ENCODE measurements around the gene GAREM1.

Gene GAREM1

GRCh38 chr18:32422978-32423740 lies 47.5 kb downstream of the GAREM1 start:
- DNase-seq, result no peak

- DNase-seq, result no peak
Observed at GRCh38 chr18:32422201-32422600, 48.5 kb downstream of the GAREM1 start.

GRCh38 chr18:32420084-32420750 lies 50.5 kb downstream of the GAREM1 start:
- DNase-seq, result no peak

GRCh38 chr18:32418148-32418547 lies 52.5 kb downstream of the GAREM1 start:
- DNase-seq, result no peak

- no peak for DNase-seq
Observed at GRCh38 chr18:32405588-32405987, 65.1 kb downstream of the GAREM1 start.

GRCh38 chr18:32401621-32402020 lies 69.1 kb downstream of the GAREM1 start:
- DNase-seq, result no peak

- DNase-seq, result no peak
Observed at GRCh38 chr18:32393407-32393806, 77.3 kb downstream of the GAREM1 start.

- DNase-seq, result no peak
Observed at GRCh38 chr18:32391126-32391525, 79.6 kb downstream of the GAREM1 start.

- DNase-seq, result no peak
Observed at GRCh38 chr18:32389858-32390257, 80.8 kb downstream of the GAREM1 start.

- no peak for DNase-seq
Observed at GRCh38 chr18:32389191-32389590, 81.5 kb downstream of the GAREM1 start.

- DNase-seq, result no peak
Observed at GRCh38 chr18:32386471-32386870, 84.2 kb downstream of the GAREM1 start.

- no peak for DNase-seq
Observed at GRCh38 chr18:32383050-32383819, 87.4 kb downstream of the GAREM1 start.

GRCh38 chr18:32381761-32382160 lies 88.9 kb downstream of the GAREM1 start:
- no peak for DNase-seq

- DNase-seq, result no peak
Observed at GRCh38 chr18:32380559-32380958, 90.1 kb downstream of the GAREM1 start.

GRCh38 chr18:32379891-32380290 lies 90.8 kb downstream of the GAREM1 start:
- no peak for DNase-seq

GRCh38 chr18:32378705-32379104 lies 92.0 kb downstream of the GAREM1 start:
- DNase-seq, result no peak

- DNase-seq, result no peak
Observed at GRCh38 chr18:32373995-32374394, 96.7 kb downstream of the GAREM1 start.

- DNase-seq, result no peak
Observed at GRCh38 chr18:32373505-32373904, 97.2 kb downstream of the GAREM1 start.

- no peak for DNase-seq
Observed at GRCh38 chr18:32372381-32373061, 98.2 kb downstream of the GAREM1 start.

GRCh38 chr18:32372047-32372380 lies 98.7 kb downstream of the GAREM1 start:
- no peak for DNase-seq

GRCh38 chr18:32371384-32371783 lies 99.3 kb downstream of the GAREM1 start:
- no peak for DNase-seq

- DNase-seq, result no peak
Observed at GRCh38 chr18:32368991-32369390, 101.7 kb downstream of the GAREM1 start.

GRCh38 chr18:32368170-32368569 lies 102.5 kb downstream of the GAREM1 start:
- no peak for DNase-seq

Measured in CD4-positive, alpha-beta T cell treated with Interleukin-15 for 1 hour (primary cell).